Ishikawa (cell line): ENCODE data around the gene MRPS2.

Experiments
- CEBPB ChIP-seq: IDR thresholded peaks from 2 replicates; pipeline ENCODE4 v1.6.1; 2012
- CREB1 ChIP-seq: IDR thresholded peaks from 2 replicates; pipeline ENCODE4 v1.6.1; 2012; ENCODE audit warnings: low read depth
- EGR1 ChIP-seq: IDR thresholded peaks from 2 replicates; pipeline ENCODE4 v1.6.1; 2012
- EP300 ChIP-seq: IDR thresholded peaks from 2 replicates; pipeline ENCODE4 v1.6.1; 2012; ENCODE audit warnings: borderline replicate concordance
- FOXM1 ChIP-seq: IDR thresholded peaks from 2 replicates; pipeline ENCODE4 v1.6.1; 2012; ENCODE audit warnings: low read depth, borderline replicate concordance
- NFIC ChIP-seq: IDR thresholded peaks from 2 replicates; pipeline ENCODE4 v1.6.1; 2012
- RAD21 ChIP-seq: IDR thresholded peaks from 2 replicates; pipeline ENCODE4 v1.6.1; 2012; ENCODE audit warnings: low read depth
- TAF1 ChIP-seq: IDR thresholded peaks from 2 replicates; pipeline ENCODE4 v1.6.1; 2012; ENCODE audit warnings: low read depth, mild to moderate bottlenecking
- TCF12 ChIP-seq: IDR thresholded peaks from 2 replicates; pipeline ENCODE4 v1.6.1; 2012; ENCODE audit warnings: low read depth
- TEAD4 ChIP-seq: IDR thresholded peaks from 2 replicates; pipeline ENCODE4 v1.6.1; 2012
- YY1 ChIP-seq: IDR thresholded peaks from 2 replicates; pipeline ENCODE4 v1.6.1; 2012; ENCODE audit warnings: low read depth
- ZBTB7A ChIP-seq: IDR thresholded peaks from 2 replicates; pipeline ENCODE4 v1.6.1; 2012; ENCODE audit warnings: low read depth
- TF ChIP-seq, protein P1 (sequence below): IDR thresholded peaks from 2 replicates; pipeline ENCODE4 v1.6.1; 2012
- TF ChIP-seq, protein P2 (sequence below): IDR thresholded peaks from 2 replicates; pipeline ENCODE4 v1.6.1; 2012
- TF ChIP-seq, protein P3 (sequence below): IDR thresholded peaks from 2 replicates; pipeline ENCODE4 v1.6.1; 2012; ENCODE audit warnings: low read depth, mild to moderate bottlenecking

The MRPS2 gene

DNA sequence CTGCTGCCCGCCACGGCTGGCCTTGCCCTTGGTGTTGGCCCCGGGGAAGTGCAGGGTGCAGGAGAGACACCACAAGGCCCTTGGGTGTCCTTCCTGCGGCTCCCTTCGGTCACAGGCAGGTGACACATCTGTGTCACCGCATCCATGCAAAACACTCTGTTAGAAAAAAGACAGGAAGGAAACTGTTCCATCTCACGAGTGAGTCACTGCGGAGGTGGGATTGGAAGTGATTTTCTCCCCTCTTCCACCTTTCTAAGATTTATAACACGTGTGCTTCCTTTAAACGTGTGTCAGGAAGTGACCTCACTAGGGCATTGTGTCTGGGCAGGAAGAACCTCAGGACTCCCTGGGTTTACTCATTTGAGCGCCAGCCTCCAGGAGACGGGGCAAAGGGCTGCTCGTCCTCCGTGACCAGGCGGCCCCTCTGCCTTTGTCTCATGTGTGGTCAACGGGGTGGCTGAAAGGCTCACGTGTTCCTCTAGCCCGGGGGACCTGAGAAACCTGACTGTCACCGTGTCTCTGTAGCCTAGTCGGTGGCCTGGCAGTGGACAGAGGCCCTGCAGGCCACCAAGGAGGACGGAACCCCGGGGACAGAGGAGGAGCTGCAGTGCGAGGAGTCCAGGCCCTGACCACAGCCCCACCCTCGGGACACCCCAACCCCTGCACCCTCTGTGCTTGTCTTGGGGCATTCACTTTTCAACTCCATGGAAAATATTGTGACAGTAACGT, 15.8 kb downstream of the MRPS2 start:
- TF ChIP-seq EP300 (no peak), CREB1 (no peak), TAF1 (no peak), YY1 (no peak), RAD21 (no peak), NFIC (no peak), FOXM1 (no peak), TEAD4 (no peak), TCF12 (no peak), ZBTB7A (no peak), CEBPB (no peak), EGR1 (no peak)
- TF ChIP-seq, protein P1, sequence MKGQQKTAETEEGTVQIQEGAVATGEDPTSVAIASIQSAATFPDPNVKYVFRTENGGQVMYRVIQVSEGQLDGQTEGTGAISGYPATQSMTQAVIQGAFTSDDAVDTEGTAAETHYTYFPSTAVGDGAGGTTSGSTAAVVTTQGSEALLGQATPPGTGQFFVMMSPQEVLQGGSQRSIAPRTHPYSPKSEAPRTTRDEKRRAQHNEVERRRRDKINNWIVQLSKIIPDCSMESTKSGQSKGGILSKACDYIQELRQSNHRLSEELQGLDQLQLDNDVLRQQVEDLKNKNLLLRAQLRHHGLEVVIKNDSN, result no peak
- TF ChIP-seq, protein P2, sequence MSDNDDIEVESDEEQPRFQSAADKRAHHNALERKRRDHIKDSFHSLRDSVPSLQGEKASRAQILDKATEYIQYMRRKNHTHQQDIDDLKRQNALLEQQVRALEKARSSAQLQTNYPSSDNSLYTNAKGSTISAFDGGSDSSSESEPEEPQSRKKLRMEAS, result no peak
- TF ChIP-seq, protein P3, sequence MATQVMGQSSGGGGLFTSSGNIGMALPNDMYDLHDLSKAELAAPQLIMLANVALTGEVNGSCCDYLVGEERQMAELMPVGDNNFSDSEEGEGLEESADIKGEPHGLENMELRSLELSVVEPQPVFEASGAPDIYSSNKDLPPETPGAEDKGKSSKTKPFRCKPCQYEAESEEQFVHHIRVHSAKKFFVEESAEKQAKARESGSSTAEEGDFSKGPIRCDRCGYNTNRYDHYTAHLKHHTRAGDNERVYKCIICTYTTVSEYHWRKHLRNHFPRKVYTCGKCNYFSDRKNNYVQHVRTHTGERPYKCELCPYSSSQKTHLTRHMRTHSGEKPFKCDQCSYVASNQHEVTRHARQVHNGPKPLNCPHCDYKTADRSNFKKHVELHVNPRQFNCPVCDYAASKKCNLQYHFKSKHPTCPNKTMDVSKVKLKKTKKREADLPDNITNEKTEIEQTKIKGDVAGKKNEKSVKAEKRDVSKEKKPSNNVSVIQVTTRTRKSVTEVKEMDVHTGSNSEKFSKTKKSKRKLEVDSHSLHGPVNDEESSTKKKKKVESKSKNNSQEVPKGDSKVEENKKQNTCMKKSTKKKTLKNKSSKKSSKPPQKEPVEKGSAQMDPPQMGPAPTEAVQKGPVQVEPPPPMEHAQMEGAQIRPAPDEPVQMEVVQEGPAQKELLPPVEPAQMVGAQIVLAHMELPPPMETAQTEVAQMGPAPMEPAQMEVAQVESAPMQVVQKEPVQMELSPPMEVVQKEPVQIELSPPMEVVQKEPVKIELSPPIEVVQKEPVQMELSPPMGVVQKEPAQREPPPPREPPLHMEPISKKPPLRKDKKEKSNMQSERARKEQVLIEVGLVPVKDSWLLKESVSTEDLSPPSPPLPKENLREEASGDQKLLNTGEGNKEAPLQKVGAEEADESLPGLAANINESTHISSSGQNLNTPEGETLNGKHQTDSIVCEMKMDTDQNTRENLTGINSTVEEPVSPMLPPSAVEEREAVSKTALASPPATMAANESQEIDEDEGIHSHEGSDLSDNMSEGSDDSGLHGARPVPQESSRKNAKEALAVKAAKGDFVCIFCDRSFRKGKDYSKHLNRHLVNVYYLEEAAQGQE, result no peak

DNA sequence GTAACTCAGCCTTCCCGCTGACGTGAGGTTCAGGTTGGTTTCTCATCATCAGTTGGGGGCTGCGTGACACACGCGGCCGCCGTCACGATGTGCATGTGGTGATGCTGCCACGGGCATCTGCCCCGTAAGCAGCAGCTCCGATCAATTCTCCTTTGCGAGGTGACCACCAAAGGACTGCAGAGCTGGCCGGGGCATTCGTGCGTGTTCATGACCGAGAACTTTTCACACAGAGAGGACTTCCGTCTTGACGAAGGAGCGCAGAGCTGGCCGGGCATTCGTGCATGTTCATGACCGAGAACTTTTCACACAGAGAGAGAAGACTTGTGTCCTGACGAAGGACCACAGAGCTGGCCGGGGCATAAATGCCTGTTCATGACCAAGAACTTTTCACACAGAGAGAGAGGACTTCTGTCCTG, 16.9 kb downstream of the MRPS2 start:
- TF ChIP-seq, protein P3, result no peak
- TF ChIP-seq NFIC (no peak), TAF1 (no peak), ZBTB7A (no peak), CREB1 (no peak)

DNA sequence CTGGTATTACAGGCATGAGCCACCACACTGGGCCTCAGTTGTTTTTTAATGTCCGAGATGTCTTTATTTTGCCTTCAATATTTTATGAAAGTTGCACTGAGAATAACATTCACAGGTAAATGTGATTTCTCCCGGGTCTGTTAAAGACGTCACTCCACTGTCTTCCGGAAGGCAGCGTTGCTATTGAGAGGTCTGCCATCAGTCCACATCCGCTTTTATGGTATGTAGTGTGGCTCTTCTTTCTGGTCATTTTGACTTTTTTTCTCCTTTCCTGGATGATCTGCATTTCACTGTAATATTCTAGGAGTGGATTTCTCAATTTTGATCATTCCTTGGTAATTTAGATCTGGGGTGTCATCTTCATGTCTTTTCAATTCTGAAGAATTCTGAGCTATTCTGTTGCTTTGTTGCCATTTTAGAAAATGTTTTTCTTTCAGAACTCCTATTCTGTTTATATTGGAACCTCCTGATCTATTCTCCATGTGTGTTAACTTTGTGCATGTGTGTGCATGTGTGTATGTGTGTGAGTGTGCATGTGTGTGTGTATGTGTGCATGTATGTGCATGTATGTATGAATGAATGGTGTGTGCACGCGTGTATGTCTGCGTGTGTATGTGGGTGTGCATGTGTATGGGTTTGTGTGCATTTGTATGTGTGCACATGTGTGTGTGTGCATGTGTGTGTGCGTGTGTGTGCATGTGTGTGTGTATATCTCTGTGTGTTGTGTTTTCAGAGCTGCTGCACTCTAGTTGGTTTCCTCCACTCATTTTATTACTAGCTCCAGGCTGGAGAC, 18.9 kb downstream of the MRPS2 start:
- TF ChIP-seq, protein P2, result no peak
- TF ChIP-seq RAD21, result no peak
- TF ChIP-seq TCF12, result no peak
- TF ChIP-seq, protein P3, result no peak
- TF ChIP-seq CREB1, result no peak

DNA sequence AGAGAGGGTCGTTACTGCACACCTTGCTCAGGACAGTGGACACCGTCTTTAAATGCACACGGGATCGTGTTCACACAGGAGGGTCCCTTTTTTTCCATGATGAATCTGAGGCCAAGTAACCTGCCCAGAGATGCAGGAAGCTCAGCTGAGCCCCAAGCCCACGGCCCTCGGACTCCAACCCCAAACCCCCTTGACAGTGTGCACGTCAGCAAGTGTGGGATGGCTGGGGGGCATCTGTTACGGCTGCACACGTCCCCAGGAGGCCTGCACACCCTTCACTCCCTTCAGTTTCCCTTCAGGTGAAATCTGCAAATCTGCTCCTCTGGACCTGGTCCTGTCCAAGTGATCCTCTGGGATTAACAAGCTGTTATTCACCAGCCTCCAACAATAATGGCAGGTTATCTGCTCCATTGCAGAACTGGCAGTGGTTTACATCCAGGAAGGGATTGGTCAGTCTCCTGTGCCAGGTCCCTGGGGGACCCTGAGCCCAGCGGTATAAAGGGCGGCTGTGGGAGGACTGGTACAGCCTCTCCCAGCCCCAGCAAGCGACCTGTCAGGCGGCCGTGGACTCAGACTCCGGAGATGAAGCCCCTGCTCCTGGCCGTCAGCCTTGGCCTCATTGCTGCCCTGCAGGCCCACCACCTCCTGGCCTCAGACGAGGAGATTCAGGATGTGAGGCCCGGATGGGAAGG, 20.6 kb downstream of the MRPS2 start, which contains the start of gene LCN1:
Gene LCN1 (plus strand): TSS at position 525 of the 692 bp plus-strand sequence. CDS start 58 bp downstream, at position 583.
- no peak for TF ChIP-seq TAF1
- no peak for TF ChIP-seq ZBTB7A
- TF ChIP-seq CEBPB, result no peak
- TF ChIP-seq EGR1, result no peak
- TF ChIP-seq YY1, result no peak
- TF ChIP-seq, protein P3, result no peak
- no peak for TF ChIP-seq TCF12
- TF ChIP-seq CREB1, result no peak
- TF ChIP-seq, protein P2, result no peak
- TF ChIP-seq TEAD4, result no peak
- no peak for TF ChIP-seq EP300
- TF ChIP-seq, protein P1, result no peak
- TF ChIP-seq RAD21, result no peak
- TF ChIP-seq NFIC, result no peak
- TF ChIP-seq FOXM1, result no peak
